Epithelial cell of esophagus (primary cell): ENCODE data around the gene PSEN2.

Experiments
- DNase-seq: peaks from one replicate; pipeline ENCODE4 v3.0.0; 2010; ENCODE audit warnings: low read depth
- H3K4me3 ChIP-seq: 2 replicates; pipeline ENCODE4 v1.5.1; 2011; ENCODE audit warnings: mild to moderate bottlenecking, low read length, control low read depth
- TF ChIP-seq, protein P1 (sequence below): IDR thresholded peaks from 2 replicates; pipeline ENCODE4 v1.5.1; 2011; ENCODE audit warnings: low read depth, mild to moderate bottlenecking, low read length, control low read depth, inconsistent platforms; ENCODE audit not compliant: insufficient read depth; ENCODE audit errors: missing control alignments

The PSEN2 gene

DNA sequence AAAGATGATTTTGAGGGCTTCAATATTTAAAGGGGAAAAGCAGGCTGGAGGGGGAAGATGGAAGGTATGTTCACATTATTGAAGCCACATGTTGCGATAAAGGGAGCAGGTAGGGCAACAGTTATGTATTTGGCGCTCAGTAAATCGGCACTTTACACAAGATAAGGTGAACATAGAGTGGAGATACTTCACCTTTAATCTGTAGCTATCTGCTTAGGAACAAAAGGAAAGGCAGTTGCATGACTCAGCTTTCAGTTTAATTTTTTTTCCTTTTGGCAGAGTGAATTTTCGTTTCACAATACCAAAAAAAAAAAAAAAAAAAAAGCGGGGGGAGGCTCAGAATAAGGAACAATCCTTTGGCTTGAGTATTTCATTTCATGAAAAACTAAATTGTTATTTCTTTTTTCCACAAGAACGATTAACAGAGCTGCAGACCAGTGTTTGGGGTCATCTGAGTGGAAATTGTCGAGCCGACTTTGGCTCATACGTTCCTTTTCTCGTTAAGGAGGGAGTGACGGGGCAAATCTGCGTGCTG lies 68.6 kb downstream of the PSEN2 start:
- peak overlapping the region; percentile 67 for H3K4me3 ChIP-seq
- peak; percentile 56 for DNase-seq
- TF ChIP-seq, protein P1, sequence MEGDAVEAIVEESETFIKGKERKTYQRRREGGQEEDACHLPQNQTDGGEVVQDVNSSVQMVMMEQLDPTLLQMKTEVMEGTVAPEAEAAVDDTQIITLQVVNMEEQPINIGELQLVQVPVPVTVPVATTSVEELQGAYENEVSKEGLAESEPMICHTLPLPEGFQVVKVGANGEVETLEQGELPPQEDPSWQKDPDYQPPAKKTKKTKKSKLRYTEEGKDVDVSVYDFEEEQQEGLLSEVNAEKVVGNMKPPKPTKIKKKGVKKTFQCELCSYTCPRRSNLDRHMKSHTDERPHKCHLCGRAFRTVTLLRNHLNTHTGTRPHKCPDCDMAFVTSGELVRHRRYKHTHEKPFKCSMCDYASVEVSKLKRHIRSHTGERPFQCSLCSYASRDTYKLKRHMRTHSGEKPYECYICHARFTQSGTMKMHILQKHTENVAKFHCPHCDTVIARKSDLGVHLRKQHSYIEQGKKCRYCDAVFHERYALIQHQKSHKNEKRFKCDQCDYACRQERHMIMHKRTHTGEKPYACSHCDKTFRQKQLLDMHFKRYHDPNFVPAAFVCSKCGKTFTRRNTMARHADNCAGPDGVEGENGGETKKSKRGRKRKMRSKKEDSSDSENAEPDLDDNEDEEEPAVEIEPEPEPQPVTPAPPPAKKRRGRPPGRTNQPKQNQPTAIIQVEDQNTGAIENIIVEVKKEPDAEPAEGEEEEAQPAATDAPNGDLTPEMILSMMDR, result no peak

DNA sequence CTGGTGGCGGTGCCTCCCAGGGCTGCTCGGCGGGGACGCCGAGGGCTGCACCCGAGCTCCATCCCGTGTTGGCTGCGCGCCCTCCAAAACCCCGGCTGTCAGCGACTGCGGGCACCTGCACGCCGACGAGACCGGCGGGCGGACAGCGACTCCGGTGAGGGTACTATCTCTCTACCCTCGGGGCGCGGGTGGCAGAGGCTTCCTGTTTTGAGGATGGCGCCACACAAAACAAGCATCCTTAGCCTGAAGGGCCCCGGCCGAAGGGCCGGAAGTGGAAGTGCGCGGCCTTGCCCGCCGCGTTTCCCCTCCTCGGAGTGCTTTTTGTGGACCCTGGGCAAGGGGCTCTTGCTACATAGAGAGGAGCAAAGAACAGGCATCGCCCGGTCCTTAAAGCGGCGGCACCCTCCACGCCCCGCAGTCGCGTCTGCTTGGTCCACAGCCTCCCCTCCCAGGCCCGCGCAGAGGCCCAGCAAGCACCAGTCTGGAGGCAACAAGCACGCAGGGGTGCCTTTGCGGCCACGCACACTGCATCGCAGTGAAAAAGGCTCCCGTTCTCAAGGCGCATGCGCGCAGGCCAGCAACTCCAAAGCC lies 69.1 kb downstream of the PSEN2 start:
- DNase-seq, result peak; percentile 45
- peak overlapping the region; percentile 67 for H3K4me3 ChIP-seq
- TF ChIP-seq, protein P1, result no peak

DNA sequence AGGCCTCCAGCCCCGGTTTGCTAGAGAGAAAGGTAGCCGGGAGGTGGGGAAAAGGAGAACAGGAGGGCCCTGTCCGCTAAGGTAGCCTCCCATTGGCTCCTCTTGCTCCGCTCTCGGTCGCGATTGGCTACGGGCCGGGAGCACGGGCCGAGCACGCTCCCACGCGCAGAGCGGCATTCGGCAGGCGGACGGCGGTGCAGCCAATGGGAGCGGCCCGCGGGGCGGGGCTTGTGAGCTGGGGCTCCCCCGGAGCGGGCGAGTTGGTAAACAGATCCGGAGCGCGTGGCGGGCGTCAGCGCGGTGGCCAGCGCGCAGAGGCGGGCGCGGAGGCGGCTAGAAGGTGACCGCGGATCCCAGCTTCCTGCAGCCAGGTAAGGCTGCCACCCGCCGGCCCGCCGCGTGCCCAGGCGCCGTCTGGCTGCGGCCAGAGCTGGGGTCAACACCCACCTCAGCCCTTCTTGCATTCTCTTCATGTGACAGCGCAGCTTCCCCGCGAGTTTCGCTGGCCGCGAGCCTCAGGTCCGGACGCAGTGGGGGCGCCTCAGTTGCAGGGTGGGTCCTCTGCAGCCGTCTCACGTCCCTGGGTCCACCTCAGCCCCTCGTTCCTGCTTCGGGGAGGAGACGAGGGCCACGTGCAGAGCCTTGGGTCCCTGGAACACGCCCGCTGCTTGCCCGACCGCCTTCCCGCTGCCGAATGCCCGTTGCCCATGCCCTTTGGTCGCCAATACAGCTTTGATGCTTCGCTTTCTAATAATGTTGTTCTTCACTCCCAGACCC lies 69.8 kb downstream of the PSEN2 start, which contains the start of gene COQ8A:
Gene COQ8A (plus strand): TSS at position 266 of the 777 bp plus-strand sequence. CDS start 21,092 bp downstream, outside the sequence.
- TF ChIP-seq, protein P1, result no peak
- DNase-seq, result peak; percentile 100
- H3K4me3 ChIP-seq, result peak within 1 kb of the TSS; percentile 89

GRCh38 chr1:226940806-226941067 lies 70.3 kb downstream of the PSEN2 start:
- peak overlapping the region; percentile 89 for H3K4me3 ChIP-seq
- DNase-seq, result no peak
- TF ChIP-seq, protein P1, result no peak

GRCh38 chr1:226942392-226942791 lies 72.0 kb downstream of the PSEN2 start:
- TF ChIP-seq, protein P1, result no peak
- H3K4me3 ChIP-seq, result no peak overlapping the region
- DNase-seq, result no peak

DNA sequence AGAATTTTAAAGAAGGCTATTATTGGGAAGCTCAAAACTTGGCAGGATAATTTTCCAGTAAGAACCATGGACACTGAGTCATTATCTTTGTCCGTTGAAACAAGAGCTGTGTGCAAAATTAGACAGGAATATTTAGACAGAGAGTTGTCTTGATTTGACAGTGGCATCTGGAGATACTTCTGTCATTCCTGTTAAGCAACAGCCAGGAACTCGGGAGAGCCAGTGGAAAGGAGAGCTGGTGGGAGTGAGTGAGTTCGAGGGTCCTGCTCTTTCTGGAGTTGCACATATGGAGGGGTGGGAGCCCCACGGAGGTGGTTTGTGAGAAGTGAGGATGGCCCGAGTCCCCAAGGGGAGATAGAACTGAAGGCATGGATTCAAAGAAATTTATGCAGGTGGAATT lies 72.7 kb downstream of the PSEN2 start:
- TF ChIP-seq, protein P1, result no peak
- no peak for DNase-seq
- H3K4me3 ChIP-seq, result no peak overlapping the region
